DND-41 (cell line): Measurements from ENCODE around the gene SC5D.

Experiments used
- ATAC-seq: fragments of 200-7000 bp; cut with Tn5 transposase; 3 replicates; pipeline ENCODE4 v1.9.1; 2021; ENCODE audit warnings: low read depth; ENCODE audit not compliant: insufficient read depth
- DNase-seq: peaks from one replicate; pipeline ENCODE4 v3.0.0-alpha.2; 2020
- H2AFZ ChIP-seq: 2 replicates; pipeline ENCODE4 v1.6.0; 2012; ENCODE audit warnings: low read depth, low read length
- H3K27ac ChIP-seq: 2 replicates; pipeline ENCODE4 v1.5.1; 2012; ENCODE audit warnings: low read length, inconsistent platforms
- H3K27me3 ChIP-seq: fragments of 200-600 bp; sonication (generic); 2 replicates; pipeline ENCODE4 v1.6.0; 2012; ENCODE audit warnings: low read length, mild to moderate bottlenecking, inconsistent platforms; ENCODE audit not compliant: insufficient read depth, poor library complexity
- H3K36me3 ChIP-seq: 2 replicates; pipeline ENCODE4 v1.5.1; 2012; ENCODE audit warnings: low read length, inconsistent platforms; ENCODE audit not compliant: insufficient read depth
- H3K4me1 ChIP-seq: 2 replicates; pipeline ENCODE4 v1.5.1; 2012; ENCODE audit warnings: mild to moderate bottlenecking, low read length; ENCODE audit not compliant: insufficient read depth
- H3K4me2 ChIP-seq: 2 replicates; pipeline ENCODE4 v1.6.0; 2012; ENCODE audit warnings: mild to moderate bottlenecking, moderate library complexity, low read length, inconsistent platforms; ENCODE audit not compliant: insufficient read depth
- H3K4me3 ChIP-seq, 2 experiments: fragments of 200-600 bp in 1 of 2; shearing (Covaris generic) in 1 of 2; 2 replicates each; pipeline ENCODE4 v1.5.1; 2012 to 2016; ENCODE audit warnings: inconsistent platforms in 2 of 2, low read length in 2 of 2, mild to moderate bottlenecking in 2 of 2, low read depth in 1 of 2, moderate library complexity in 1 of 2
- H3K79me2 ChIP-seq: 2 replicates; pipeline ENCODE4 v1.6.0; 2012; ENCODE audit warnings: low read length, inconsistent platforms; ENCODE audit not compliant: insufficient read depth
- H3K9ac ChIP-seq: 2 replicates; pipeline ENCODE4 v1.6.0; 2012; ENCODE audit warnings: low read depth, mild to moderate bottlenecking, inconsistent platforms, low read length, moderate library complexity
- H3K9me3 ChIP-seq: 2 replicates; pipeline ENCODE4 v1.5.1; 2012; ENCODE audit warnings: low read length, moderate library complexity, mild to moderate bottlenecking, inconsistent platforms; ENCODE audit not compliant: insufficient read depth, severe bottlenecking
- H4K20me1 ChIP-seq: 2 replicates; pipeline ENCODE4 v1.6.0; 2012; ENCODE audit warnings: low read length; ENCODE audit not compliant: insufficient read depth
- CTCF ChIP-seq: IDR thresholded peaks from 2 replicates; pipeline ENCODE4 v1.5.1; 2012; ENCODE audit warnings: borderline replicate concordance, low read length, moderate library complexity, mild to moderate bottlenecking; ENCODE audit not compliant: poor library complexity, severe bottlenecking; ENCODE audit errors: extremely low read depth
- EZH2 ChIP-seq: IDR thresholded peaks from 3 replicates; pipeline ENCODE4 v1.6.1; 2012; ENCODE audit warnings: borderline replicate concordance, low read depth, mild to moderate bottlenecking, moderate library complexity, low read length, inconsistent platforms; ENCODE audit not compliant: severe bottlenecking

The SC5D gene

DNA sequence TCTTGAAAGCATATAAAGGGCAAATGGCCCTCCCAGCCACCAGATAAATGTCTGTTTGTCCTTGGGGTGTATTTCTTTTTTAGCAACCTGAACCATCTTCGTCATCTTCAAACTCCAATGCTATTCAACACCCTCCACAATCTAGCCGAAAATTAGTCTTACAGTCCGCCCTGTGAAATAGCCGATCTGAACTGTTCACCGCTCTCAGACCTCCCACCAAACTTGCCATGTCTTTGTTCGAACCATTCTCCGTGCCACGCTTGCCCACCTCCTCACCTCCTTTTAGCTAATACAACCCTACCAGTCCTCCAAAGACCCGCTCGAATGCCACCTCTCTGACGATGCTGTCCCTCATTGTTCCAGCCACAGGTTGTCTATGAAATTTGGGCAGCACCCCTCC, 46.0 kb downstream of the SC5D start:
- H3K27ac ChIP-seq, result no peak overlapping the region
- H3K9ac ChIP-seq, result no peak overlapping the region
- no peaks in the 10 kb centered on the region for H3K4me1 ChIP-seq
- DNase-seq, result no peak
- ATAC-seq, result no peak
- no peaks in the 10 kb centered on the region for H3K9me3 ChIP-seq
- no peaks in the 10 kb centered on the region for H3K79me2 ChIP-seq
- H3K4me2 ChIP-seq, result no peak overlapping the region
- no peak overlapping the region for H3K4me3 ChIP-seq
- no peaks in the 10 kb centered on the region for H4K20me1 ChIP-seq
- H3K27me3 ChIP-seq, result no peaks in the 10 kb centered on the region
- H2AFZ ChIP-seq, result no peak overlapping the region
- H3K36me3 ChIP-seq, result no peaks in the 10 kb centered on the region
- TF ChIP-seq EZH2, result no peak
- TF ChIP-seq CTCF, result no peak

DNA sequence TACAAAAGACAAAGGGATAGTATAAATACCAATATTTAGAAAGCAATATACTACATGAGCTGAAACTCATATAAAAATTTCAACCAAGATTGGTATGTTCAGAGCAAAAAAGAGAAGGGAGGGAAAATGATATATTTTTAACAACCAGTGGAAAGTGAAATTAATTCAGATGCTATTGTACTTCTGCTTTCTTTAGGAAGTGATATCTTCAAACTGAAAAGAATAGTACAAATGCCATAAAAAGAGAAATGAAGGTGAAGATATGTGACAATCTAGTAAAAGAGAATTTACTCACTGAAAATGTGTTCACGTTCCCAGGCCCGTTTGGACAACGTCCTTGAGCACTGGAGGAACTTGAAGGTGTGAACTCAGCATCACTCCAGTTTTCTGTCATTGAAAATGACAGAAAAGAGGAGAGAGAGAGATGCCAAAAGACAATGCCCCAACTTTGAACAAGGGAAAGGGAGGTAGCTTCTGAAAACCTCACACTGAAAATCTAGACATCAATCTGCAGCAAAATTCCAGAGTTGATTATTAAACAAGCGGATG, 47.5 kb downstream of the SC5D start:
- Histone ChIP-seq H2AFZ (no peak overlapping the region), H3K79me2 (no peaks in the 10 kb centered on the region)

GRCh38 chr11:121341609-121342008, 49.0 kb downstream of the SC5D start:
- no peak overlapping the region for H3K9ac ChIP-seq
- H4K20me1 ChIP-seq, result no peaks in the 10 kb centered on the region
- no peak for ATAC-seq
- no peaks in the 10 kb centered on the region for H3K36me3 ChIP-seq
- no peak overlapping the region for H3K4me2 ChIP-seq
- no peaks in the 10 kb centered on the region for H3K4me1 ChIP-seq
- H2AFZ ChIP-seq, result no peak overlapping the region
- TF ChIP-seq CTCF (no peak), EZH2 (no peak)
- no peaks in the 10 kb centered on the region for H3K79me2 ChIP-seq
- DNase-seq, result no peak
- no peak overlapping the region for H3K4me3 ChIP-seq
- no peaks in the 10 kb centered on the region for H3K9me3 ChIP-seq
- H3K27ac ChIP-seq, result no peak overlapping the region
- no peaks in the 10 kb centered on the region for H3K27me3 ChIP-seq

More for the DNA sequence above, 47.5 kb downstream of the SC5D start:
- ATAC-seq, result no peak
- Histone ChIP-seq H3K9me3 (no peaks in the 10 kb centered on the region), H3K4me3 (no peak overlapping the region), H3K27ac (no peak overlapping the region), H3K27me3 (no peaks in the 10 kb centered on the region), H4K20me1 (no peaks in the 10 kb centered on the region), H3K36me3 (no peaks in the 10 kb centered on the region), H3K4me2 (no peak overlapping the region), H3K4me1 (no peaks in the 10 kb centered on the region), H3K9ac (no peak overlapping the region)
- TF ChIP-seq EZH2, result no peak
- DNase-seq, result no peak

DNA sequence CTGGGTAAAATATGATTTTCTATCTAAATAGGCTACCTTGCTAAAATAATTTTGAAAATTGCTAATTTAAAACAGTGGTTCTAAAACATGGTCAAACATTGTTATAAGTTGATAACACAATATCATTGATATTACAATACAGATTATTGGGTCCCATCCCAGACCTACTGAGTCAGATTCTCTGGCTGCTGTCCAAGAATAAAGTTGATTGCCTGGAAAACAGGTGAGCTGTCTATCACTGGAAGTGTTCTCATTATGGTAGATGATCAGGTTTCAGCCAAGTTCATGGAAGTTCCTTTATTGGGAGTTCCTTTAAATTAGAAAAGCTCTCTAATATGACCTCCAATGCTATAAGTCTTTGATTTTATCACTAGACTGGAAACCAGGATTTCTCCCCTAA, 52.3 kb downstream of the SC5D start:
- TF ChIP-seq CTCF, result no peak
- TF ChIP-seq EZH2, result no peak
- no peak overlapping the region for H2AFZ ChIP-seq
- H3K27ac ChIP-seq, result no peak overlapping the region
- ATAC-seq (no peak), DNase-seq (no peak)
- no peak overlapping the region for H3K4me3 ChIP-seq
- no peaks in the 10 kb centered on the region for H3K4me1 ChIP-seq
- no peaks in the 10 kb centered on the region for H3K36me3 ChIP-seq
- H3K27me3 ChIP-seq, result no peaks in the 10 kb centered on the region
- no peaks in the 10 kb centered on the region for H3K9me3 ChIP-seq
- H3K9ac ChIP-seq, result no peak overlapping the region
- H3K79me2 ChIP-seq, result no peaks in the 10 kb centered on the region
- H4K20me1 ChIP-seq, result no peaks in the 10 kb centered on the region
- H3K4me2 ChIP-seq, result no peak overlapping the region
